ENCODE measurements around the gene WDR62.

WDR62 gene

DNA sequence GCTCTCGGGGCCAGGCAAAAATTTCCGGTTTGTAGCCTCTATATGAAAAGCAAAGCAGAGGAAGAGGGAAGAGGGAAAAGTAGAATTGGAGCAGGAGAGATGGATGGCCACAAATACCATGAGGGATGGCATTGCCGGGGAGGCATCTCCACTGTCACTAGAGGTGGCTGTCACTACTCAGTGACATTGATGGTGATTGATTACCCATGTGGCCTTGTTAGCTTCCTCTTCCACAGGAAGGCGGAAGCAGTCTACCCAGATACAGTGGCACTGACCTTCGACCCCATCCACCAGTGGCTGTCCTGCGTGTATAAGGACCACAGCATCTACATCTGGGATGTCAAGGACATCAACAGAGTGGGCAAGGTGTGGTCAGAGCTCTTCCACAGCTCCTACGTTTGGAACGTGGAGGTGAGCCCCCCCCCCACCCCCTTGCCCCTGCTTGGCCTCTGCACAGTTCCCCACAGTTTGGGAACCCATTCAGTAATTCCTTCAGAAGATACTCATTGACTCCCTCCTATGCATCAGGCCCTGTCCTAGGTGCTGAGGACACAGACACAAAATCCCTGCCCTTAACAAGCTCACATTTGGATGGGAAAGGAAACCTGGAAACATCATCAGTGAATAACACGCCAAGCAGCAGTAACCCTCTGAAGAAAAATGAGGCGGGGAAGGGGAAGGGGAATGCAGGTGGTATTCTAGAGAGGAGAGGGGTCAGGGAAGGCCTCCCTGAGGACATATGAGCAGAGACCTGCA, 18.6 kb downstream of the WDR62 start:
- no peak for DNase-seq (ENCODE audit: low read depth in 2 of 2)

DNA sequence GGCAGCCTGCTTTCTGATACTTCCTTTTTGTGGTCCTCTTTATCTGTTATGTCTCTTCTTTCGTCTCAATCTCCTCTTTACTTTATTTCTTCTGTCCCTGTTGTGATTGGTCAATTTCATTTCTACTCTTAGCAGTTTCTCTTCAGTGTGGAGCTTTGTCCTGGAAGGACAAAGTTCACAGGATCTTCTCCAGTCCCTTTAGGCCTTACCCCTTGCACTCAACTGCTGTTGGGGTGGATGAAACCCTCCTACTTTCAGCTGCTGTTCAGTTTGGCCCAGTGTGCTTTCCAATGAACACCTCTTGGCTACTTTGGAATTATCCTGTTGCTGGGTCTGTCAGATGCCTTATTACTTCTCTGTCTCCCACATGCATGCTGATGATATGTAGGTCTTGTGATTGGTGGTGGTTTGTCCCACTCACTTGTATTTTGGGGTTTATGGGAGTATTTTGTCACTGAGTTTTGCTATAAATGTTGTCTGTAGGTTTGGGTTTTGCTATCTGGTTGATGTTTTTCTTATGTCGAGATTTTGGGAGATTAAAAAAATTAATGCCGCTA, 24.8 kb downstream of the WDR62 start:
- no peak for DNase-seq (ENCODE audit: low read depth in 2 of 2)

DNA sequence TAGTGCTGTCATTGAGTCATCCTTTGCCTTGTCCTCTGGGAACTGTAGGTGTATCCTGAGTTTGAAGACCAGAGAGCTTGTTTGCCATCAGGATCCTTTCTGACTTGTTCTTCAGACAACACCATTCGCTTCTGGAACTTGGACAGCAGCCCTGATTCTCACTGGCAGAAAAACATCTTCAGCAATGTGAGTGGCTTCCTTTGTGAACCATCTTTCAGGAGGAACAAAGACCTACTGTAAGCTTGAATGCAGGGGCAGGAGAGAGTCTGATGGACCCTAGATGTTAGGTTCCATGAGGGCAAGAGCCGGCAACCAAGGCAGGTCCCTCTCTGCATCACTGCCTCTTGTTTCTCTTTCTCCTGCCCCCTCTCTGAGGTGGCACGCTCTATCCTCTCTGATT, 26.7 kb downstream of the WDR62 start:
- no peak for DNase-seq (ENCODE audit: low read depth in 2 of 2)

DNA sequence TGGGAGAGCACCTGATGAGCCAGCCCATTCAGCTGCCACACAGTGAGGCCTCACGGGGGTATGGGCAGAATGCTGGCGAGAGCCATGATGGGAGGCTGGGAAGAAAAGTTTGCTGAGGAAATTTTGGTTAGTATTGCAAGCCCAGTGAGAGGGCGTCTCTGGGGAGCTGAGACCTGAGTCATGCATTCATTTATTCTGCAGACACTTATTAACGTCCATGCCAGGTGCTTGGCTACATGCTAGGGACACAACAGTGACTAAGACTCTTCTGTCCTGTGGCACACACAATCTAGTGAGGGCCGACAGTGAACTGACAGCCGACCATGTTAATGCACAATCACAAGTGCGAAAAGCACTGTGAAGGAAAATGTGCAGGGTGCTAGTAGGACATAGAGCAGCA, 27.2 kb downstream of the WDR62 start:
- DNase-seq (ENCODE audit: low read depth in 2 of 2): no peak

DNA sequence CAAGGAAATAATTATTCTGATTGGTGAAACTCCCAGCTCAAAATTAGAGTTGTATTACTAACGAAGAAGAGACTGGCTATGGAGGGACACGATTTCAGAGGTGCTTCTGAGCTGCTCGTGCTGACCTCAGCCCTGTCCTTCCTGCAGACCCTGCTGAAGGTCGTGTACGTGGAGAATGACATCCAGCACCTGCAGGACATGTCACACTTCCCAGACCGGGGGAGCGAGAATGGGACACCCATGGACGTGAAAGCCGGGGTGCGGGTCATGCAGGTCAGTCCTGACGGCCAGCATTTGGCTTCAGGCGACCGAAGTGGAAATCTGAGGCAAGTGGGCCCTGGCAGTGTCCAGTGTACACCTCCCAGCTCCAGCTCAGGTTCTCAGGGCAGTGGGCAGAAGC, 28.2 kb downstream of the WDR62 start:
- DNase-seq (ENCODE audit: low read depth in 2 of 2): no peak

DNA sequence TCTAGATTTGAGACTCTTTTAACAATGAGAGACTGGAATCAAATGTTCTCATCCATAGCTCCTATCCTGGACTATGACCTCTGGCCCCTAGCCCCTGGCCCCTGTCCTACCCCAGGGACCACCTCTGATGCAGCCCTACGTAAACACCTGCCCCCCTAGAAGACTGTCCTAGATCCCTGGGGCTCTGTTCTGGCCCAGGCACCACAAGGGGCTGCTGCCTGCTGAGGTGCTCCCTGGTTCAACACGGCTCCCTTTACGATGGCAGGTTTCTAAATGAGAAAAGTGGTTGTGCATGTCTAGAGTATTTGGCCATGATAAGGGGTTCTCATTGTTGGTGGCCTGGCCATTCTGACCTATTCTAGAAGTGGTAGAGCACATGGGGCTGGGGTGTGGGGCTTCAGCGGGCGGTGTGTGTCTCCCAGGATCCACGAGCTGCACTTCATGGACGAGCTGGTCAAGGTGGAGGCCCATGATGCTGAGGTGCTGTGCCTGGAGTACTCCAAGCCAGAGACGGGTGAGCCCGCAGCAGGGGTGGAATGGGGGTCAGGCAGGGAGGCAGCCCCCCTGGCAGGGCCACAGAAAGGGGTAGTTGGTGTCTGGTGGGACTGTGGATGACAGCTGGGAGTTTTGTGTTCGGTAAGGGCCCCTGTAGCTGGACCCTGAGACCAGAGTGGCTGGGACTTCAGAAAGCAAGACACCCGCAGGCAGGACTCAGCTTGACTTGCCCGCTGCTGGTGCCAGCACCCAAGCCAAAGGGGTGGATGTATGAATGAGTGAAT, 29.7 kb downstream of the WDR62 start:
- no peak for DNase-seq (ENCODE audit: low read depth in 2 of 2)

DNA sequence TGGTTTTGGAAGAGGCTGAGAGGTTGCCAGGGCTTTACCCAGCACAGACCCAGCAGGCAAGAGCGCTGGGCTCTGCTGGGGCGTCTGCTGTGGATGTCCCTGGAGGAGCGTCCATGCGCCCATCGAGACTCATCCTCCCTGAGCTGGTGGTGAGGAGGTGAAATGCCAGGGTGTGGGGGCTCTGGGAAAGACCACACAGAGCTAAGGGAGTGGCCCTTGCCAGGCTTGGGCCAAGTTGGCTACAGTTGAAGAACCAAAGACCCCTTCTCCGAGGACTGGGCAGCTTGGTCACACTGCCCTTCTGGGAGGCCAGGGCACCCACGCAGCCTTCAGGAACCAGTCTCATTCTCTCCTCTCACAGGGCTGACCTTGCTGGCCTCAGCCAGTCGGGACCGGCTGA, 31.6 kb downstream of the WDR62 start:
- DNase-seq (ENCODE audit: low read depth in 2 of 2): no peak

DNA sequence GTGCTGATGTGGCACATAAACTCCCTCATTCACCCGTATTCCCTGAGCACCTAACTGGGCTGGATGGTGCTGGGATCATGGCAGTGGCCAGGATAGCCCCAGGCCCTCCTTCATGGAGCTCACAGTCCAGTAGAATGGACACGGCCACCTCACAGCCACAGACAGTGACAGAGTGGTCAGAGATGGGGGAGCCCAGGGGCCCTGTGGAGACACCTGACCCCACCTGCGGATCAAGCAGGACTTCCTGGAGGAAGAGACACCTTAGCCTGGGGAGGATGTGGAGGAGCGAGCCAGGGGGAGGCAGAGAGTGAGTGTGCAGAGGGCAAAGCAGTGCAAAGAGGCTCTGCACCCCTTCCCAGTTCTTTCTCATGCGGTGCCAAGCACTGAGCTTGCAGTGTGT, 35.1 kb downstream of the WDR62 start:
- no peak for DNase-seq (ENCODE audit: low read depth in 2 of 2)

DNA sequence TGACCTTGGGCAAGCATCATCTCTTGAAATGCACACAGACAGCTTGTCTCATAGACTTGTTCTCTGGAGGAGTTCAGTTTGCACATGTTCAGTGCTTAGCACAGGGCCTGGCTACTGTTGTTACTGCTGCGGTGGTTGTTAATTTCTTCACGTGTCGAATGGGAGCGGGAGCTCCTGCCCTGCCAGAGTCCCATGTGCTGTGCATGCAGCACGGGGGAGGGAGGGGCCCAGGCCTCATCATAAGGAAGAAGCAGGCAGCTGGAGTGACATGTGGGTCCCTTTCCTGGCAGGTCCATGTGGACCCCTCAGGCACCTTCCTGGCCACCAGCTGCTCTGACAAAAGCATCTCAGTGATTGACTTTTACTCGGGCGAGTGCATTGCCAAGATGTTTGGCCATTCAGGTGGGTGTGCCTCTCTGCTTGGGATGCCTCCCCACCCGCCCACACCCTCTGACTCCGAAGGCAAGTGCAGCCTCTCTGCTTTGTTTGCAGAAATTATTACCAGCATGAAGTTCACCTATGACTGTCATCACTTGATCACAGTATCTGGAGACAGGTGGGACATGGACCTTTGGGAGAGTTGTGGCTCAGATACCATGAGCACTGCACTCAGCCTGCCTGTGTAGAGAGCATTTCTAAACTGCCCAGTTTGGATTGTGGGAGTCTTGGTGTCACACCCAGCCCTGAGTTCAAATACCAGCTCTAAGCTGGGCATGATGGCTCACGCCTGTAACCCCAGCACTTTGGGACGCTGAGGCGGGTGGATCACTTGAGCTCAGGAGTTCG, 36.4 kb downstream of the WDR62 start:
- no peak for DNase-seq (ENCODE audit: low read depth in 2 of 2)

DNA sequence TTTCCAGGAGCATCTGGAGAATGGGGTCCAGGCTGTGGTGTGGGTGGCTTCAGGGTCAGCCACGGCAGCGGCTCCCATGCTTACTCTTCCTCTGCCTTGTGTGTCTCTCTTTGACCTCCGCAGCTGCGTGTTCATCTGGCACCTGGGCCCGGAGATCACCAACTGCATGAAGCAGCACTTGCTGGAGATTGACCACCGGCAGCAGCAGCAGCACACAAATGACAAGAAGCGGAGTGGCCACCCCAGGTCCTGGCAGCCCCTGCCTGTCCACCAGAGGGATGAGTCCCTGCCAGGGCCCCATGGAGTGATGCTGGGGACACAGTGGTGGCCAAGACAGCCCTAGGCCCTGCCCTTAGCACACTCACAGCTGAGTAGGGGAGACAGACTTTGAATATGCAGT, 37.9 kb downstream of the WDR62 start:
- DNase-seq (ENCODE audit: low read depth in 2 of 2): no peak

DNA sequence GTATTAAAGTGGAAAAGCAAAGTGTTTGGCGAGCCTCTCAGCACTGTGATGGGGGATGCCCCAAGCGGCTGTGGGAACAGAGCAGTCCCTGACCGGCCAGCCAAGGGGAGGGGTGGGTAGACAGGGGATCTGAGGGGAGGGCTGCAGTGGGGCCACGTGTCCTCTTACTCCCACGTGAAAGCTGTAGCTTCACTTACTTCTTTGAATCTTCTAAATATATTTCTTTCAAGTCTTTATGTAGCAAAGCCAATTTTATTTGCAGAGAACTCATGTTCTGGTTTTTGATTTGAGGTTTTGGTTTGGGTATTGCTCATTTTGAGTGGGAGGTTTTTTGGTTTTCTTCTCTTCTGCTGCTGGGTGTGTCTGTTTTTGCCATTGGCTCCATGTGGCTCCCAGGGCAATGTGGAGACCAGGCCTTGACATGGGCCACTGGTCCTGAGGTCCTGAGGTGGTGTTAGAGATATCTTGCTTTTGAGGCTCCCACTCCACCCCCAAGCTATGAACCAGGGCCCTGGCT, 38.5 kb downstream of the WDR62 start:
- peak; percentile 19 to 26 for DNase-seq (ENCODE audit: low read depth in 2 of 2)

DNA sequence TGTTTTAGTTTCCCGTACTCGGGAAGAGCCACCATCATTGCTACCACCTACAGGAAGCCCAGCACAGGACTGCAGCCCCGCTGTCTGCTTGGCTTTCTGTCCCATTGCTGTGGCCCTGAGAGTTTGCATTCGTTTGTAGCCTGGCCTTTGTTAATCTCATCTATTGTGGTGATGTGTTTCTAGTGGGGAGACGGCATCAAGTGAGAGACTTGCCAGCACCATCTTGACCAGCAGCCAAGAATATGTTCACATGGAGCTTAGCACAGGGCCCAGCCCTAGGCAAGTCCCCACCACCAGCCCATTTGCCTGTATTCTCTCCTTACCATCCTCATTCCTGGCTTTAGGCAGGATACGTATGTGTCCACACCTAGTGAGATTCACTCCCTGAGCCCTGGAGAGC, 39.0 kb downstream of the WDR62 start:
- DNase-seq (ENCODE audit: low read depth in 2 of 2): no peak

DNA sequence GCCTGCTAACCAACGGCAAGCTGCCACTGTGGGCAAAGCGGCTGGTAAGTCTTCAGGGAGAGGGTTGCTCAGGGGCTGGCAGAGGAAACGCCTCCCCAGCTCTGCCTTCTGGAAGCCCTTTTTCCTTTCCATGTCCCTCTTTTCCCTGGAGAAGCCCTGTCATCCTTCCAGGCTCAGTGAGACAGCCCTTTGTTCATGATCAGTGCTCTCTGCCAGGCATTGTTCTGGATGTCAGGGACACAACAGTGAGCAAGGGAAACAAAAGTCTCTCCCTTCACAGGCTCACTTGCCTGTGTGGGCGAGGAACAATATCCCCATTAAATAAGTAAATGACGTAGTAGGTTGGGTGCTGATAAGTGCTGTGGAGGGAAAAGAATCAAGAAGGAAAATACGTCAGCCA, 42.3 kb downstream of the WDR62 start:
- no peak for DNase-seq (ENCODE audit: low read depth in 2 of 2)

DNA sequence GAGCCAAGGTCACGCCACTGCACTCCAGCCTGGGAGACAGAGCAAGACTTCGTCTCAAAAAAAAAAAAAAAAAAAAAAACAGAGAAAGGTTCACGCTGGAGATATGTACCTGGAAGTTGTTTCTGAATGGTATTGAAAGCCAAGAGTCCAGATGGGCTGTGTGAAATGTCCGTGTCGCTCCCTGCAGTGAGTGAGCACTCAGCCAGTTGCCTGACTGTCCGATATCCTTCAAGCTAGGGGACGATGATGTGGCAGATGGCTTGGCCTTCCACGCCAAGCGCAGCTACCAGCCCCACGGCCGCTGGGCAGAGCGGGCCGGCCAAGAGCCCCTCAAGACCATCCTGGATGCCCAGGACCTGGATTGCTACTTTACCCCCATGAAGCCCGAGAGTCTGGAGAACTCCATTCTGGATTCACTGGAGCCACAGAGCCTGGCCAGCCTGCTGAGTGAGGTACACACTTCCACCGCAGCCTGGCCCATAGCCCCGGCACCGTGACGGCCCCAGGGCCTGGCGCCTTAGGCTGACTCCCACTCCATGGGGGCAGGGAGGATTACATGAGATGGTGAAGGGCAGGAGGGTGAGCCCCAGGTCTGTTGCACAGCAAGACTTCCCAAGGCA, 44.6 kb downstream of the WDR62 start:
- no peak for DNase-seq (ENCODE audit: low read depth in 2 of 2)

DNA sequence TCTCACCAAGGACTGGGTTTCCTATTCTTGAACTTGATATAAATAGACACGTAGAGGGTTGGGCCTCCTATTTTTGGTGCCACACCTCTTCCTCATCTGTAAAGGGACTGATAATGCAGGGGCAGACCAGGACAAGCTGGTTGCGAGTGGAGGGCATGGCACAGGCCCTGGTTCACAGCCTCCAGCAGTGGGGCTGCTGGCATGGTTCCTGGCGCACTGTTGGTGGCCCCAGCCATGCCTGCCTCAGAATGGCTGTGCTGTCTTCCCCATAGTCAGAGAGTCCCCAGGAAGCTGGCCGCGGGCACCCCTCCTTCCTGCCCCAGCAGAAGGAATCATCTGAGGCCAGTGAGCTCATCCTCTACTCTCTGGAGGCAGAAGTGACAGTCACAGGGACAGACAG, 45.8 kb downstream of the WDR62 start:
- no peak for DNase-seq (ENCODE audit: low read depth in 2 of 2)

DNA sequence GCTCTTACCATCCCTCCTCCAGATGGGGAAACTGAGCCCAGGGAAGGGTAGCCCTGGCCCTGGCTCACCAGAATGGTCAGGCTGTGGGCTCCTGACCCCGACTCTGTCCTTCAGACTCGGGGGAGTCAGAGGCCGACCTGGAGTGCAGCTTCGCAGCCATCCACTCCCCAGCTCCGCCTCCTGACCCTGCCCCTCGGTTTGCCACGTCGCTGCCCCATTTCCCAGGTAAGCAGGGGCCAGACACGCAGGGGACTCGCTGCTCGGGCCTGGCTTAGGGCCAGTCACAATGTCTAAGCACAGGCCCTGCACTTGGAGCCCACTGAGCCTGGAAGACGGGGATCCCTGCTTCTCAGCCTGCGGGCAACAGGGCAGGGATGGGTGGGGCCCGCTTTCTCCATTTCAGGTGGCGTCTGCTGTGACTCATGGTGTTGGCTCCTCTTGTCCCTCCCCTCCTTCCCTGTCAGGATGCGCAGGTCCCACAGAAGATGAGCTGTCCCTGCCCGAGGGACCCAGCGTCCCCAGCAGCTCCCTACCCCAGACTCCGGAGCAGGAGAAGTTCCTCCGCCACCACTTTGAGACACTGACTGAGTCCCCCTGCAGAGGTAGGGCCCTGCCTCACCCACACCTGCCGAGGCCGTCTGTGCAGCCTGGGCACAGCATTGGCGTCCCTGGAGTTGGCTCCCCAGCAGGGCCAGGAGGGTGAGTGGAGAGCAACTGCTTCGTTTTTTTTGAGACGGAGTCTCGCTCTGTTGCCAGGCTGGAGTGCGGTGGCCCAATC, 47.0 kb downstream of the WDR62 start:
- no peak for DNase-seq (ENCODE audit: low read depth in 2 of 2)

DNA sequence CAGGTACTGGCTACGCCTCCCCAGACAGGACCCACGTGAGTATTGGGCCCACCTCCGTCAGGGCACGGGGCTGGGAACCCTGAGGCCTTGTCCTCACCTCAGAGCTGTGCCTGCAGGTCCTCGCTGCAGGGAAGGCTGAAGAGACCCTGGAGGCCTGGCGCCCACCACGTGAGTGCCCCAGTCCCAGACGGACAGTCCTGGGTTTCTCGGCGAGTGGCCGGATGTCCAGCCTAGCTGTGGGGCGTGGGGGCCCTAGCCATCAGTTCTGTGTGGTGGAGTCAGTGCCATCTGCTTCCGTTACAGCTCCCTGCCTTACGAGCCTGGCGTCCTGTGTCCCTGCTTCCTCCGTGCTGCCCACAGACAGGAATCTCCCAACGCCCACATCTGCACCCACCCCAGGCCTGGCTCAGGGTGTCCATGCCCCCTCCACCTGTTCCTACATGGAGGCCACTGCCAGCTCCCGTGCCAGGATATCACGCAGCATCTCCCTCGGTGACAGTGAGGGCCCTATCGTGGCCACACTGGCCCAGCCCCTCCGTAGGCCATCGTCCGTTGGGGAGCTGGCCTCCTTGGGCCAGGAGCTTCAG, 48.4 kb downstream of the WDR62 start:
- DNase-seq (ENCODE audit: low read depth in 2 of 2): no peak

DNA sequence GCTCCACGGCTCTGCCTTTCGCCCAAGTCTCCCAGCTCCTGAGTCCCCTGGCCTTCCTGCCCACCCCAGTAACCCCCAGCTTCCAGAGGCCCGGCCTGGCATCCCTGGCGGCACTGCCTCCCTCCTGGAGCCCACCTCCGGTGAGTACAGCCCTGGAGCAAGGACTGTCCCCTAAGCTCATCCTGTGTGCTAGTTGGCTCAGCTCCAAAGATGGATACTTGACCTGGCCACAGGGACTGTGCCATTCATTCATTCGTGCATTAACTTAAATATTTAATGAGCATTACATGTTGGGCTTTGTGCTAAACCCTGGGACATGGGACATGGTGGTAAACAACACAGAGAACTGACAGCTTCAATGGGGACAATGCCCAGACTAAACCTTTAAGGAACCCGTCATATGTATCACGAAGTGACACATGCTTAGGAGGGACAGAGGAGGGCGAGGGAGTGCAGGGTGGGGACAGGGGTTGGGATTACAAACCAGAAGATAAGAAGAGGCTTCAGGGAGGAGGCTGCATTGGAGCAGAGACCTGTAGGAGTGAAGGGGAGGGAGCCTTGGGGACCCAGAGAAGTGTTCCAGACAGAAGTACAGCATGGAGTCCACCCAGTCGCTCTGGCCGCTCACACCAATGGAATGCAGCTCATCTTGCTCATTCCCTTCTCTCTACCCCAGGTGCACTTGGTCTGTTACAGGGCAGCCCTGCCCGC, 49.3 kb downstream of the WDR62 start:
- DNase-seq (ENCODE audit: low read depth in 2 of 2): no peak

DNA sequence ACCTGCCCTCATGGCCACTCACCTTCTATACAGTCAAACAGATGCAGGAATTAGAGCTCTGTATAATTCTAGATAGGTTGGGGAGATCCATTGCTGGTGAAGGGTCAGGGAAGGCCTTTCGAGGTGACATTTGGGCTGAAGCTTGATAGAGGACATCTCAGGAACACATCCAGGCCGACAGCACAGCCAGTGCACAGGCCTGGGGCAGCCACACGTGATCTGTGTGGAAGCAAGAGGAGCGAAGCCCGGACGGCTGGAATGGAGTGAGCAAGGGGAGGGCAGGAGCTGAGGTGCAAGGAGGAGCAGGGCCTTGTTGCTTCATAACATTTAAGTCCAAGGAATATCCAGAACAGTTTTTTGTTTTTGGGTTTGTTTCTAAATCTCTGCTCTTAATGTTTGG, 51.7 kb downstream of the WDR62 start:
- DNase-seq (ENCODE audit: low read depth in 2 of 2): no peak

DNA sequence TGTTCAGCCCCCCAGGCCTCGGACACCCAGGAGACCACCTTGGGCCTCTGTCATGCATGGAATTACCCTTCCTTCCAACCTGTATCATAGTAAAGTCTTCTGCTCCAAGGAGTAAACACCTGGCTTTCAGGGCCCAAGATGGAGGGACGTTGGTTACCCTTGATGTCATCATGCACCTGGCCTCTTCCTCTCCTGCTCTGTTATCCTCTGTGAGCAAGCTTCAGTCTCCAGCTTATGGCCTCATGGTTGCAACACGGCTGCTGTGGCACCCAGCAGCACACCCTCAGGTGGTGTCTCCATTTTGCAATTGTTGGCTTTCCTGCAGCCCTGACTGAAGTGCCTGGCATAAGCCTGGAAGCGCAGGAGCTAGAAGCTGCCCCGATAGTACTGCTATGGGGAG, 52.3 kb downstream of the WDR62 start:
- DNase-seq (ENCODE audit: low read depth in 2 of 2): no peak
